ENCODE data around the gene ENOX1.

The ENOX1 gene

GRCh38 chr13:43512221-43512620 lies 274.6 kb downstream of the ENOX1 start:
- DNase-seq: no peak
- Histone ChIP-seq H3K36me3 (no peaks in the 10 kb centered on the region), H3K4me1 (peaks cover 0 to 74% (median 17%) of the 10 kb centered on the region in 4 donors), H3K4me3 (no peak overlapping the region), H3K27ac (peak overlapping the region in 1 of 2 donors; percentile 41), H3K9me3 (no peaks in the 10 kb centered on the region), H3K27me3 (no peaks in the 10 kb centered on the region)
- intact Hi-C loops (cut with DNase I; ENCODE audit: low total_unique reads): no loop called here
- TF ChIP-seq CTCF (IDR thresholded peaks at IDR 0.05): no peak

GRCh38 chr13:43510956-43511901 lies 275.5 kb downstream of the ENOX1 start:
- intact Hi-C loops (cut with DNase I; ENCODE audit: low total_unique reads): loop anchor here (2.0 kb wide), 1 partner anchor 24 kb away; no protein-coding TSS in a partner anchor
- Histone ChIP-seq H3K27me3 (no peaks in the 10 kb centered on the region), H3K27ac (peak overlapping the region in 1 of 2 donors; percentile 41), H3K4me3 (no peak overlapping the region), H3K36me3 (no peaks in the 10 kb centered on the region), H3K4me1 (peaks cover 0 to 64% (median 17%) of the 10 kb centered on the region in 4 donors), H3K9me3 (no peaks in the 10 kb centered on the region)
- no peak for TF ChIP-seq CTCF (IDR thresholded peaks at IDR 0.05)
- DNase-seq: no peak

- TF ChIP-seq CTCF (IDR thresholded peaks at IDR 0.05): no peak
Observed at GRCh38 chr13:43495732-43496131, 291.0 kb downstream of the ENOX1 start.

GRCh38 chr13:43494206-43494605 lies 292.6 kb downstream of the ENOX1 start:
- intact Hi-C loops (cut with DNase I; ENCODE audit: low total_unique reads): no loop called here
- Histone ChIP-seq H3K36me3 (no peaks in the 10 kb centered on the region), H3K4me1 (no peaks in the 10 kb centered on the region), H3K27ac (no peak overlapping the region), H3K27me3 (no peaks in the 10 kb centered on the region), H3K9me3 (peaks cover 0 to 4% (median 0%) of the 10 kb centered on the region in 3 donors), H3K4me3 (no peak overlapping the region)
- DNase-seq: no peak
- no peak for TF ChIP-seq CTCF (IDR thresholded peaks at IDR 0.05)

More at GRCh38 chr13:43495732-43496131, 291.0 kb downstream of the ENOX1 start:
- H3K9me3 ChIP-seq: peaks cover 0 to 12% (median 0%) of the 10 kb centered on the region in 3 donors
- H3K36me3 ChIP-seq: no peaks in the 10 kb centered on the region
- no peaks in the 10 kb centered on the region for H3K27me3 ChIP-seq
- H3K27ac ChIP-seq: no peak overlapping the region
- DNase-seq: no peak
- no peaks in the 10 kb centered on the region for H3K4me1 ChIP-seq
- H3K4me3 ChIP-seq: no peak overlapping the region
- intact Hi-C loops (cut with DNase I; ENCODE audit: low total_unique reads): no loop called here

- no peaks in the 10 kb centered on the region for H3K27me3 ChIP-seq
- no peak for DNase-seq
- TF ChIP-seq CTCF (IDR thresholded peaks at IDR 0.05): no peak
- no peak overlapping the region for H3K27ac ChIP-seq
- no peak overlapping the region for H3K4me3 ChIP-seq
- intact Hi-C loops (cut with DNase I; ENCODE audit: low total_unique reads): no loop called here
- no peaks in the 10 kb centered on the region for H3K4me1 ChIP-seq
- H3K9me3 ChIP-seq: no peaks in the 10 kb centered on the region
- H3K36me3 ChIP-seq: no peaks in the 10 kb centered on the region
Observed at GRCh38 chr13:43493496-43494000, 293.2 kb downstream of the ENOX1 start.

Measured in tibial artery (tissue), 4 donors.